ENCODE results near the gene LUZP2.

The LUZP2 gene

GRCh38 chr11:24767411-24767810 lies 270.6 kb downstream of the LUZP2 start:
- H3K27ac Mint-ChIP-seq: no peak overlapping the region
- no peak for TF ChIP-seq CTCF (IDR thresholded peaks at IDR 0.05; ENCODE audit: unreplicated experiment in 3 of 3)

GRCh38 chr11:24773322-24773721 lies 276.5 kb downstream of the LUZP2 start:
- Mint-ChIP-seq H3K4me1 (no peaks in the 10 kb centered on the region), H3K36me3 (ENCODE audit: low read depth) (no peaks in the 10 kb centered on the region), H3K9me3 (no peaks in the 10 kb centered on the region), H3K27ac (no peak overlapping the region), H3K4me3 (no peak overlapping the region), H3K27me3 (ENCODE audit: low read depth) (no peaks in the 10 kb centered on the region)
- no peak for TF ChIP-seq CTCF (IDR thresholded peaks at IDR 0.05; ENCODE audit: unreplicated experiment in 3 of 3)

More at GRCh38 chr11:24767411-24767810, 270.6 kb downstream of the LUZP2 start:
- H3K27me3 Mint-ChIP-seq (ENCODE audit: low read depth): no peaks in the 10 kb centered on the region
- no peak overlapping the region for H3K4me3 Mint-ChIP-seq
- no peaks in the 10 kb centered on the region for H3K4me1 Mint-ChIP-seq
- H3K36me3 Mint-ChIP-seq (ENCODE audit: low read depth): no peaks in the 10 kb centered on the region
- no peaks in the 10 kb centered on the region for H3K9me3 Mint-ChIP-seq

- TF ChIP-seq CTCF (IDR thresholded peaks at IDR 0.05; ENCODE audit: unreplicated experiment in 3 of 3): no peak
- H3K9me3 Mint-ChIP-seq: no peaks in the 10 kb centered on the region
- H3K27me3 Mint-ChIP-seq (ENCODE audit: low read depth): no peaks in the 10 kb centered on the region
- no peak overlapping the region for H3K27ac Mint-ChIP-seq
- no peaks in the 10 kb centered on the region for H3K36me3 Mint-ChIP-seq (ENCODE audit: low read depth)
- H3K4me3 Mint-ChIP-seq: no peak overlapping the region
- H3K4me1 Mint-ChIP-seq: no peaks in the 10 kb centered on the region
Observed at GRCh38 chr11:24779791-24780190, 282.9 kb downstream of the LUZP2 start.

GRCh38 chr11:24781288-24781687 lies 284.4 kb downstream of the LUZP2 start:
- H3K27ac Mint-ChIP-seq: no peak overlapping the region
- H3K4me3 Mint-ChIP-seq: no peak overlapping the region
- no peaks in the 10 kb centered on the region for H3K4me1 Mint-ChIP-seq
- no peak for TF ChIP-seq CTCF (IDR thresholded peaks at IDR 0.05; ENCODE audit: unreplicated experiment in 3 of 3)
- H3K9me3 Mint-ChIP-seq: no peaks in the 10 kb centered on the region
- no peaks in the 10 kb centered on the region for H3K27me3 Mint-ChIP-seq (ENCODE audit: low read depth)
- no peaks in the 10 kb centered on the region for H3K36me3 Mint-ChIP-seq (ENCODE audit: low read depth)

GRCh38 chr11:24793479-24793878 lies 296.6 kb downstream of the LUZP2 start:
- H3K4me3 Mint-ChIP-seq: no peak overlapping the region

More at GRCh38 chr11:24793479-24793878, 296.6 kb downstream of the LUZP2 start:
- peaks cover 12% of the 10 kb centered on the region for H3K4me1 Mint-ChIP-seq
- no peak for TF ChIP-seq CTCF (IDR thresholded peaks at IDR 0.05; ENCODE audit: unreplicated experiment in 3 of 3)
- no peaks in the 10 kb centered on the region for H3K36me3 Mint-ChIP-seq (ENCODE audit: low read depth)
- H3K27ac Mint-ChIP-seq: no peak overlapping the region
- no peaks in the 10 kb centered on the region for H3K9me3 Mint-ChIP-seq
- no peaks in the 10 kb centered on the region for H3K27me3 Mint-ChIP-seq (ENCODE audit: low read depth)
